ENCODE measurements around the gene C10orf95.

The C10orf95 gene

DNA sequence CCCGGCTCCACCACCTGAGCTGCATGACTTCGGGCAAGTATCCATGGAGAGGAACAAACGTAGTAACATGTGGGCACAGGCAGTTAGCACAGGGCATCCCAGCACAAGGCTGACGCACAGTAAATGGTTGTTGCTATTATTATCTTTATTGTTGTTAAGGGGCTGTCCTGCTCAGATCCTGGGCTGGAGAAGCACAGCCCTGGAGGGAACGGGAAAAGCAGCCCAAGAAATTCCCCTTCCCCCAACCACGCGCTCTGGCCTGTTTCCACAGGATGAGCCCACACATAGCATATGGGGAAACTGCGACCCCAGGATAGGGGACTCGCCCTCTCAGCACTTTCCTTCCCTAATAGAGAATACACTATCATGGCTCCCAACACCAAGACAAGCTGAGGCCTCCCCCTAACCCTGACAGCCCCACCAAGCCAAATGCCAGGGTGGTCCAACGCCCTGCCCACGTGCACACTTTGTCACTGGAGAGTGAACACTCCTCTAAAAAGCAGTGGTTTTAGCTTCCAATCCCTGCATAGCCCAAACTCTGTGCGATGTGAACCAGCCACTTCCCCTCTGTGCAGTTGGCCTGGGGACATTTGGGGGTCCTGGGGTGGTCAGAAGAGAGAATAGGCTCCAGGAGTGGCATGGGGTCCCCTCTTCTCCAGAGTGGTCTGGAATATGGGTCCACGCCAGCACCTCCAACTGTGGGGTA is 43.8 kb downstream of the C10orf95 start:
- DNase-seq (ENCODE audit: low read depth): no peak
- no peak for TF ChIP-seq CTCF (IDR thresholded peaks at IDR 0.05; ENCODE audit: control insufficient read depth, extremely low read depth, insufficient read depth)
- no peak overlapping the region for H3K4me3 ChIP-seq (ENCODE audit: low read depth, low read length)

GRCh38 chr10:102406815-102407214 is 44.5 kb downstream of the C10orf95 start:
- no peak for DNase-seq (ENCODE audit: low read depth)
- TF ChIP-seq CTCF (IDR thresholded peaks at IDR 0.05; ENCODE audit: control insufficient read depth, extremely low read depth, insufficient read depth): no peak
- H3K4me3 ChIP-seq (ENCODE audit: low read depth, low read length): no peak overlapping the region

GRCh38 chr10:102405632-102406031 is 45.7 kb downstream of the C10orf95 start:
- no peak for TF ChIP-seq CTCF (IDR thresholded peaks at IDR 0.05; ENCODE audit: control insufficient read depth, extremely low read depth, insufficient read depth)
- DNase-seq (ENCODE audit: low read depth): no peak
- H3K4me3 ChIP-seq (ENCODE audit: low read depth, low read length): no peak overlapping the region

DNA sequence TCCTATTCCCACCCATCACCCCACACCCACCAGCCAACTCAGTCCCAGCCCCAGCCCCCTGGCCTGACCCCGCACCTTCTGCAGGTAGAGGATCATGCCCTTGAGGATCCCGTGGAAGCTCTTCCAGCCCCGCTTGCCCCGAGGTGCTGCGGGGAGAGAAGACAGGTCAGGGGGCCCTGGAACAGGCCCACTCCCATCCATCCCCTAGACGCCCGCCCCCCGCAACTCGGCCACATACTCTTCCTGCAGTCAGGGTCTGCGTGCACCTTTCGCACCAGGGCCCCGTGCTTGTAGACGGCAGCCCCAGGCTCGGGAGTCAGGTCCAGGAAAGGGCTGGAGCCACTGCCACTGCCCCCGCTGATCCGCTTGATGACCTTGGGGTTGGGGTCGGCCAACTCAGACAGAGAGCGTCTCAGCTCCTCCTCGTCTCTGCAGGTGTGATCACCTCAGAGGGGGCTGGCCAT is 46.2 kb downstream of the C10orf95 start:
- no peak overlapping the region for H3K4me3 ChIP-seq (ENCODE audit: low read depth, low read length)
- TF ChIP-seq CTCF (IDR thresholded peaks at IDR 0.05; ENCODE audit: control insufficient read depth, extremely low read depth, insufficient read depth): no peak
- no peak for DNase-seq (ENCODE audit: low read depth)

- no peak overlapping the region for H3K4me3 ChIP-seq (ENCODE audit: low read depth, low read length)
- DNase-seq (ENCODE audit: low read depth): no peak
- TF ChIP-seq CTCF (IDR thresholded peaks at IDR 0.05; ENCODE audit: control insufficient read depth, extremely low read depth, insufficient read depth): no peak
Measured at GRCh38 chr10:102404361-102405107, 46.8 kb downstream of the C10orf95 start.

GRCh38 chr10:102403115-102403514 is 48.2 kb downstream of the C10orf95 start:
- DNase-seq (ENCODE audit: low read depth): no peak
- TF ChIP-seq CTCF (IDR thresholded peaks at IDR 0.05; ENCODE audit: control insufficient read depth, extremely low read depth, insufficient read depth): no peak
- H3K4me3 ChIP-seq (ENCODE audit: low read depth, low read length): no peak overlapping the region

All from LNCaP clone FGC (cell line).